HEK293 (cell line): ENCODE results near the gene BCL2.

ENCODE experiments used
- CTCF ChIA-PET: fragments of 350-600 bp; formaldehyde crosslinking; extraction: SDS; loops from one replicate; lab custom pipeline; 2021; ENCODE audit warnings: antibody characterized with exemption; lab: Yijun Ruan, JAX
- POLR2A ChIA-PET: fragments of 300-600 bp; formaldehyde crosslinking; extraction: SDS; loops from one replicate; lab custom pipeline; 2020; ENCODE audit warnings: antibody characterized with exemption, inconsistent platforms; lab: Yijun Ruan, JAX
- H3K27ac ChIP-seq: fragments of 200-500 bp; sonication (Bioruptor generic); 2 replicates; pipeline ENCODE4 v1.5.1; 2014; ENCODE audit warnings: low read depth, low read length, control low read depth, inconsistent platforms; ENCODE audit errors: extremely low read depth
- H3K36me3 ChIP-seq, 2 experiments: fragments of 200-500 bp in 1 of 2; sonication (Bioruptor generic) in 1 of 2; 1 replicate in 1 of 2; 2 replicates in 1 of 2; pipeline ENCODE4 v1.5.1; 2014 to 2017; ENCODE audit warnings: inconsistent platforms in 2 of 2, low read length in 2 of 2; ENCODE audit not compliant: control insufficient read depth in 2 of 2, insufficient read depth in 1 of 2
- H3K4me1 ChIP-seq: fragments of 200-500 bp; sonication (Bioruptor generic); 2 replicates; pipeline ENCODE4 v1.5.1; 2014; ENCODE audit warnings: mild to moderate bottlenecking, low read length, inconsistent platforms; ENCODE audit not compliant: control insufficient read depth, insufficient read depth
- H3K4me3 ChIP-seq: 2 replicates; pipeline ENCODE4 v1.5.1; 2011; ENCODE audit warnings: low read depth, mild to moderate bottlenecking, control low read depth, low read length, moderate library complexity
- H3K9me3 ChIP-seq: fragments of 200-500 bp; sonication (Bioruptor generic); 2 replicates; pipeline ENCODE4 v1.5.1; 2014; ENCODE audit warnings: low read depth, low read length, inconsistent platforms; ENCODE audit not compliant: control insufficient read depth, insufficient read depth
- HOXD13 ChIP-seq: sonication (generic); formaldehyde crosslinking; IDR thresholded peaks from 2 replicates; pipeline ENCODE4 v1.8.0; 2022; ENCODE audit warnings: missing genetic modification reagents, borderline replicate concordance
- KLF1 ChIP-seq: fragments of 450-650 bp; formaldehyde crosslinking; IDR thresholded peaks from 2 replicates; pipeline ENCODE4 v1.5.1; 2016; ENCODE audit warnings: missing biosample characterization, missing genetic modification characterization
- MEIS1 ChIP-seq: sonication (generic); formaldehyde crosslinking; IDR thresholded peaks from 2 replicates; pipeline ENCODE4 v1.8.1; 2022; ENCODE audit warnings: missing genetic modification reagents, mild to moderate bottlenecking, borderline replicate concordance
- REST ChIP-seq: fragments of 450-650 bp; formaldehyde crosslinking; IDR thresholded peaks from 2 replicates; pipeline ENCODE4 v1.5.1; 2016; ENCODE audit warnings: missing biosample characterization, missing genetic modification characterization
- SETDB1 ChIP-seq: IDR thresholded peaks from one replicate; pipeline ENCODE4 v1.6.1; 2017; ENCODE audit warnings: mild to moderate bottlenecking, low read length, moderate library complexity, mixed read lengths; ENCODE audit not compliant: insufficient read length
- SP3 ChIP-seq: fragments of 450-650 bp; formaldehyde crosslinking; IDR thresholded peaks from 2 replicates; pipeline ENCODE4 v1.5.1; 2016; ENCODE audit warnings: missing biosample characterization, missing genetic modification characterization
- ZEB2 ChIP-seq: fragments of 450-650 bp; formaldehyde crosslinking; IDR thresholded peaks from 2 replicates; pipeline ENCODE4 v1.5.1; 2016; ENCODE audit warnings: missing biosample characterization, missing genetic modification characterization
- ZFP37 ChIP-seq: fragments of 450-650 bp; formaldehyde crosslinking; IDR thresholded peaks from 2 replicates; pipeline ENCODE4 v1.5.1; 2016; ENCODE audit warnings: missing biosample characterization, missing genetic modification characterization
- ZNF112 ChIP-seq: fragments of 450-650 bp; formaldehyde crosslinking; IDR thresholded peaks from 2 replicates; pipeline ENCODE4 v1.5.0; 2017; ENCODE audit warnings: missing biosample characterization, missing genetic modification characterization
- ZNF133 ChIP-seq: fragments of 450-650 bp; formaldehyde crosslinking; IDR thresholded peaks from 2 replicates; pipeline ENCODE4 v1.5.1; 2016; ENCODE audit warnings: missing biosample characterization, missing genetic modification characterization
- ZNF138 ChIP-seq: fragments of 450-650 bp; formaldehyde crosslinking; IDR thresholded peaks from 2 replicates; pipeline ENCODE4 v1.5.1; 2016; ENCODE audit warnings: missing biosample characterization, missing genetic modification characterization, borderline replicate concordance
- ZNF354C ChIP-seq: fragments of 450-650 bp; formaldehyde crosslinking; IDR thresholded peaks from 2 replicates; pipeline ENCODE4 v1.5.1; 2016; ENCODE audit warnings: missing biosample characterization, missing genetic modification characterization, low read depth, borderline replicate concordance
- ZNF37A ChIP-seq: fragments of 450-650 bp; IDR thresholded peaks from 2 replicates; pipeline ENCODE4 v1.5.1; 2018; ENCODE audit warnings: missing biosample characterization, missing genetic modification characterization
- ZNF423 ChIP-seq: fragments of 450-650 bp; formaldehyde crosslinking; IDR thresholded peaks from 2 replicates; pipeline ENCODE4 v1.5.1; 2016; ENCODE audit warnings: missing biosample characterization, missing genetic modification characterization
- ZNF449 ChIP-seq: fragments of 450-650 bp; formaldehyde crosslinking; IDR thresholded peaks from 2 replicates; pipeline ENCODE4 v1.5.1; 2017; ENCODE audit warnings: missing biosample characterization, mild to moderate bottlenecking, missing genetic modification characterization, moderate library complexity
- ZNF48 ChIP-seq: fragments of 450-650 bp; formaldehyde crosslinking; IDR thresholded peaks from 2 replicates; pipeline ENCODE4 v1.5.1; 2016; ENCODE audit warnings: missing biosample characterization, missing genetic modification characterization
- ZNF530 ChIP-seq: fragments of 450-650 bp; formaldehyde crosslinking; IDR thresholded peaks from 2 replicates; pipeline ENCODE4 v1.5.1; 2016; ENCODE audit warnings: low read depth, missing biosample characterization, missing genetic modification characterization
- ZNF624 ChIP-seq: fragments of 450-650 bp; formaldehyde crosslinking; IDR thresholded peaks from 2 replicates; pipeline ENCODE4 v1.5.1; 2017; ENCODE audit warnings: missing biosample characterization, missing genetic modification characterization
- ZNF654 ChIP-seq: fragments of 450-650 bp; formaldehyde crosslinking; IDR thresholded peaks from 2 replicates; pipeline ENCODE4 v1.5.1; 2016; ENCODE audit warnings: low read depth, missing biosample characterization, missing genetic modification characterization
- ZNF658 ChIP-seq: fragments of 450-650 bp; formaldehyde crosslinking; IDR thresholded peaks from 2 replicates; pipeline ENCODE4; 2016; ENCODE audit warnings: missing biosample characterization, missing genetic modification characterization
- ZNF677 ChIP-seq: fragments of 450-650 bp; IDR thresholded peaks from 2 replicates; pipeline ENCODE4 v1.5.0; 2018; ENCODE audit warnings: missing biosample characterization, mild to moderate bottlenecking, missing genetic modification characterization, moderate library complexity
- ZNF701 ChIP-seq: fragments of 450-650 bp; formaldehyde crosslinking; IDR thresholded peaks from 2 replicates; pipeline ENCODE4 v1.5.1; 2016; ENCODE audit warnings: missing biosample characterization, missing genetic modification characterization
- ZNF704 ChIP-seq: fragments of 450-650 bp; formaldehyde crosslinking; IDR thresholded peaks from 2 replicates; pipeline ENCODE4 v1.5.1; 2016; ENCODE audit warnings: missing biosample characterization, missing genetic modification characterization
- ZNF707 ChIP-seq: fragments of 450-650 bp; formaldehyde crosslinking; IDR thresholded peaks from 2 replicates; pipeline ENCODE4 v1.5.1; 2016; ENCODE audit warnings: missing biosample characterization, missing genetic modification characterization
- ZNF785 ChIP-seq: fragments of 450-650 bp; formaldehyde crosslinking; IDR thresholded peaks from 2 replicates; pipeline ENCODE4 v1.5.1; 2016; ENCODE audit warnings: missing biosample characterization, missing genetic modification characterization

BCL2 gene

GRCh38 chr18:63145851-63146555 lies 173.6 kb downstream of the BCL2 start (continued):
- TF ChIP-seq REST (no peak), HOXD13 (no peak), ZFP37 (tag by site-specific recombination) (no peak), KLF1 (tag by site-specific recombination) (no peak)

- TF ChIP-seq SP3 (tag by site-specific recombination) (no peak), ZNF449 (tag by site-specific recombination) (no peak), ZNF658 (no peak), ZNF707 (tag by site-specific recombination) (no peak), ZNF354C (no peak), ZNF677 (tag by site-specific recombination) (no peak), ZNF530 (tag by site-specific recombination) (no peak), ZNF624 (tag by site-specific recombination) (no peak), SETDB1 (no peak), ZNF654 (tag by site-specific recombination) (no peak), ZNF133 (tag by site-specific recombination) (no peak), MEIS1 (CRISPR knock-in tag) (no peak), ZNF37A (tag by site-specific recombination) (no peak), ZNF701 (no peak), ZNF423 (tag by site-specific recombination) (no peak), ZEB2 (tag by site-specific recombination) (no peak)
- Histone ChIP-seq H3K27ac (no peak overlapping the region), H3K4me1 (no peaks in the 10 kb centered on the region), H3K36me3 (no peaks in the 10 kb centered on the region), H3K9me3 (no peaks in the 10 kb centered on the region), H3K4me3 (no peak overlapping the region)
- CTCF ChIA-PET, result interaction anchor here (0.5 to 3.1 kb wide), 4 partner anchors 8 to 178 kb away, joined by 3 to 14 read pairs (median 3); no protein-coding TSS in a partner anchor
- POLR2A ChIA-PET, result no interaction called here
Measured at GRCh38 chr18:63145166-63145850, 174.3 kb downstream of the BCL2 start.

- Histone ChIP-seq H3K4me1 (no peaks in the 10 kb centered on the region), H3K4me3 (no peak overlapping the region), H3K27ac (no peak overlapping the region), H3K9me3 (no peaks in the 10 kb centered on the region), H3K36me3 (no peaks in the 10 kb centered on the region)
- ChIA-PET CTCF (interaction anchor here (0.6 to 3.1 kb wide), 4 partner anchors 9 to 721 kb away, joined by 3 to 14 read pairs (median 3); no protein-coding TSS in a partner anchor), POLR2A (no interaction called here)
- TF ChIP-seq REST (no peak), ZNF138 (tag by site-specific recombination) (no peak), ZNF48 (tag by site-specific recombination) (no peak), ZNF112 (tag by site-specific recombination) (no peak), ZNF785 (no peak), ZNF658 (no peak), ZNF704 (tag by site-specific recombination) (no peak)
Measured at GRCh38 chr18:63144748-63145147, 174.8 kb downstream of the BCL2 start.
